ENCODE data around the gene ADRA1B.
"Not testable (repeated sequence)": the region's sequence is repeated elsewhere in the genome, so short reads cannot be mapped to it uniquely, and the experiment has no call there.

The ADRA1B gene

GRCh38 chr5:159933531-159934485, 17.5 kb downstream of the ADRA1B start:
- no peak for FAIRE-seq

- no peak for FAIRE-seq
Observed at GRCh38 chr5:159935946-159936345, 19.7 kb downstream of the ADRA1B start.

GRCh38 chr5:159936686-159937329, 20.5 kb downstream of the ADRA1B start:
- FAIRE-seq: no peak

GRCh38 chr5:159937580-159937979, 21.3 kb downstream of the ADRA1B start:
- FAIRE-seq: no peak

GRCh38 chr5:159943326-159943725, 27.0 kb downstream of the ADRA1B start:
- no peak for FAIRE-seq

- FAIRE-seq: no peak
Observed at GRCh38 chr5:159944056-159944600, 27.8 kb downstream of the ADRA1B start.

GRCh38 chr5:159945359-159945758, 29.1 kb downstream of the ADRA1B start:
- FAIRE-seq: no peak

- FAIRE-seq: no peak
Observed at GRCh38 chr5:159947708-159948358, 31.6 kb downstream of the ADRA1B start.

- no peak for FAIRE-seq
Observed at GRCh38 chr5:159951387-159951786, 35.1 kb downstream of the ADRA1B start.

GRCh38 chr5:159951834-159952233, 35.6 kb downstream of the ADRA1B start:
- FAIRE-seq: no peak

- no peak for FAIRE-seq
Observed at GRCh38 chr5:159953609-159954008, 37.3 kb downstream of the ADRA1B start.

- FAIRE-seq: no peak
Observed at GRCh38 chr5:159955056-159955624, 38.9 kb downstream of the ADRA1B start.

GRCh38 chr5:159956074-159956473, 39.8 kb downstream of the ADRA1B start:
- no peak for FAIRE-seq

- no peak for FAIRE-seq
Observed at GRCh38 chr5:159961176-159962160, 45.2 kb downstream of the ADRA1B start.

GRCh38 chr5:159962214-159962613, 45.9 kb downstream of the ADRA1B start:
- no peak for FAIRE-seq

GRCh38 chr5:159963935-159964334, 47.7 kb downstream of the ADRA1B start:
- no peak for FAIRE-seq

GRCh38 chr5:159965031-159965837, 49.0 kb downstream of the ADRA1B start:
- FAIRE-seq: no peak

- not testable (repeated sequence) for FAIRE-seq
Observed at GRCh38 chr5:159965838-159966128, 49.5 kb downstream of the ADRA1B start.

GRCh38 chr5:159969966-159970365, 53.7 kb downstream of the ADRA1B start:
- FAIRE-seq: no peak

GRCh38 chr5:159971038-159971437, 54.8 kb downstream of the ADRA1B start:
- no peak for FAIRE-seq

- no peak for FAIRE-seq
Observed at GRCh38 chr5:159971514-159971913, 55.2 kb downstream of the ADRA1B start.
